ENCODE results near the gene SRBD1.

SRBD1 gene

GRCh38 chr2:45443012-45443411 lies 168.1 kb downstream of the SRBD1 start:
- no peak overlapping the region for H3K9ac ChIP-seq (ENCODE audit: low read length)
- peaks cover 52% of the 10 kb centered on the region for H3K4me1 ChIP-seq (ENCODE audit: low read length)
- no peak overlapping the region for H2AFZ ChIP-seq (ENCODE audit: low read length)
- no peaks in the 10 kb centered on the region for H3K36me3 ChIP-seq (replicated peaks; ENCODE audit: insufficient read depth, low read length)
- H3K4me3 ChIP-seq (ENCODE audit: low read length), result no peak overlapping the region
- no peaks in the 10 kb centered on the region for H3K9me3 ChIP-seq (replicated peaks; ENCODE audit: insufficient read depth, low read length)
- no peaks in the 10 kb centered on the region for H3K27me3 ChIP-seq (replicated peaks; ENCODE audit: insufficient read depth, low read length)
- peaks cover 9% of the 10 kb centered on the region; the same call in 1 of the 2 replicates for H3K79me2 ChIP-seq (ENCODE audit: low read length)
- no peaks in the 10 kb centered on the region for H4K20me1 ChIP-seq (ENCODE audit: insufficient read depth, low read length)
- H3K9me2 ChIP-seq (replicated peaks; ENCODE audit: insufficient read depth, low read length), result no peaks in the 10 kb centered on the region
- no peak for TF ChIP-seq EZH2phosphoT487 (IDR thresholded peaks at IDR 0.05; ENCODE audit: low read length)
- no peak for TF ChIP-seq EZH2 (optimal IDR thresholded peaks at IDR 0.05; ENCODE audit: low read depth, low read length)
- no peak for TF ChIP-seq CTCF (IDR thresholded peaks at IDR 0.05; ENCODE audit: low read length)
- DNase-seq, result no peak
- H3K27ac ChIP-seq (ENCODE audit: low read length), result no peak overlapping the region
- peaks cover 45% of the 10 kb centered on the region for H3F3A ChIP-seq (ENCODE audit: insufficient read depth, low read length)
- H3K4me2 ChIP-seq (ENCODE audit: low read depth, low read length), result peak overlapping the region; percentile 10; the same call in 1 of the 2 replicates

- Histone ChIP-seq H3K9ac (ENCODE audit: low read length) (peak overlapping the region; percentile 58; the same call in 1 of the 2 replicates), H3K27ac (ENCODE audit: low read length) (peak overlapping the region; percentile 94), H3K9me3 (replicated peaks; ENCODE audit: insufficient read depth, low read length) (no peaks in the 10 kb centered on the region), H3K4me3 (ENCODE audit: low read length) (no peak overlapping the region), H3K79me2 (ENCODE audit: low read length) (peaks cover 11% of the 10 kb centered on the region; the same call in 1 of the 2 replicates), H3K4me1 (ENCODE audit: low read length) (peaks cover 56% of the 10 kb centered on the region), H3K4me2 (ENCODE audit: low read depth, low read length) (peak overlapping the region; percentile 80), H3F3A (ENCODE audit: insufficient read depth, low read length) (peaks cover 45% of the 10 kb centered on the region), H3K27me3 (replicated peaks; ENCODE audit: insufficient read depth, low read length) (no peaks in the 10 kb centered on the region), H4K20me1 (ENCODE audit: insufficient read depth, low read length) (no peaks in the 10 kb centered on the region), H2AFZ (ENCODE audit: low read length) (no peak overlapping the region), H3K9me2 (replicated peaks; ENCODE audit: insufficient read depth, low read length) (no peaks in the 10 kb centered on the region), H3K36me3 (replicated peaks; ENCODE audit: insufficient read depth, low read length) (no peaks in the 10 kb centered on the region)
- TF ChIP-seq EZH2 (optimal IDR thresholded peaks at IDR 0.05; ENCODE audit: low read depth, low read length) (no peak), EZH2phosphoT487 (IDR thresholded peaks at IDR 0.05; ENCODE audit: low read length) (no peak), CTCF (IDR thresholded peaks at IDR 0.05; ENCODE audit: low read length) (no peak)
- DNase-seq, result peak; percentile 57
Observed at GRCh38 chr2:45442026-45442425, 169.0 kb downstream of the SRBD1 start.

GRCh38 chr2:45441571-45441970 lies 169.5 kb downstream of the SRBD1 start:
- H3K27ac ChIP-seq (ENCODE audit: low read length), result peak overlapping the region; percentile 94
- H2AFZ ChIP-seq (ENCODE audit: low read length), result no peak overlapping the region
- peaks cover 45% of the 10 kb centered on the region for H3F3A ChIP-seq (ENCODE audit: insufficient read depth, low read length)
- H3K27me3 ChIP-seq (replicated peaks; ENCODE audit: insufficient read depth, low read length), result no peaks in the 10 kb centered on the region
- DNase-seq, result peak; percentile 27
- H4K20me1 ChIP-seq (ENCODE audit: insufficient read depth, low read length), result no peaks in the 10 kb centered on the region
- H3K9me3 ChIP-seq (replicated peaks; ENCODE audit: insufficient read depth, low read length), result no peaks in the 10 kb centered on the region
- no peaks in the 10 kb centered on the region for H3K9me2 ChIP-seq (replicated peaks; ENCODE audit: insufficient read depth, low read length)
- H3K9ac ChIP-seq (ENCODE audit: low read length), result peak overlapping the region; percentile 58; the same call in 1 of the 2 replicates
- peaks cover 56% of the 10 kb centered on the region for H3K4me1 ChIP-seq (ENCODE audit: low read length)
- H3K4me3 ChIP-seq (ENCODE audit: low read length), result no peak overlapping the region
- peaks cover 11% of the 10 kb centered on the region; the same call in 1 of the 2 replicates for H3K79me2 ChIP-seq (ENCODE audit: low read length)
- no peaks in the 10 kb centered on the region for H3K36me3 ChIP-seq (replicated peaks; ENCODE audit: insufficient read depth, low read length)
- TF ChIP-seq CTCF (IDR thresholded peaks at IDR 0.05; ENCODE audit: low read length), result no peak
- no peak for TF ChIP-seq EZH2 (optimal IDR thresholded peaks at IDR 0.05; ENCODE audit: low read depth, low read length)
- TF ChIP-seq EZH2phosphoT487 (IDR thresholded peaks at IDR 0.05; ENCODE audit: low read length), result no peak
- peak overlapping the region; percentile 80 for H3K4me2 ChIP-seq (ENCODE audit: low read depth, low read length)

Data from MM.1S (cell line).